IMR-90 (cell line): Measurements from ENCODE around the gene IGFBP7. TPM values are rescaled to one million over a fixed set of nuclear protein-coding genes. Genes with fewer than 3 reads are reported as not detected.

Experiments used
- ATAC-seq: fragments of 200-7000 bp; cut with Tn5 transposase; 2 replicates; pipeline ENCODE4 v1.9.1; 2020; ENCODE audit warnings: low read depth, mild to moderate bottlenecking, moderate library complexity
- BruUV-seq: library from RNA; stranded (reverse); fragments of 400-500 nt; replicated peaks from 2 replicates; lab custom pipeline; 2021; lab: Mats Ljungman, UMichigan
- CTCF ChIA-PET: fragments of 300-600 bp; formaldehyde crosslinking; extraction: SDS; loops from one replicate; lab custom pipeline; 2021; ENCODE audit warnings: antibody characterized with exemption; lab: Yijun Ruan, JAX
- POLR2A ChIA-PET: fragments of 300-600 bp; sonication (Branson Sonifier 250); formaldehyde crosslinking; loops from one replicate; lab custom pipeline; 2022; ENCODE audit warnings: antibody characterized with exemption; ENCODE audit not compliant: unreplicated experiment; lab: Charles Lee
- DNase-seq: peaks from one replicate; pipeline ENCODE4 v3.0.0; 2013
- H2AFZ ChIP-seq: replicated peaks from 2 replicates; pipeline ENCODE3; 2013; ENCODE audit warnings: low read length, mild to moderate bottlenecking; ENCODE audit not compliant: poor library complexity
- H2AK5ac ChIP-seq: 2 replicates; pipeline ENCODE4 v1.6.1; 2013; ENCODE audit warnings: low read depth, low read length, inconsistent platforms
- H2AK9ac ChIP-seq: replicated peaks from 2 replicates; pipeline ENCODE3; 2013; ENCODE audit warnings: mild to moderate bottlenecking, low read depth, low read length, moderate library complexity; ENCODE audit not compliant: poor library complexity
- H2BK120ac ChIP-seq: 2 replicates; pipeline ENCODE4 v1.6.1; 2013; ENCODE audit warnings: low read depth, low read length, inconsistent platforms
- H2BK15ac ChIP-seq: 3 replicates; pipeline ENCODE4 v1.6.1; 2013; ENCODE audit warnings: low read depth, low read length, inconsistent platforms
- H2BK20ac ChIP-seq: 2 replicates; pipeline ENCODE4 v1.6.1; 2013; ENCODE audit warnings: low read depth, mild to moderate bottlenecking, inconsistent platforms, low read length, moderate library complexity
- H2BK5ac ChIP-seq: 2 replicates; pipeline ENCODE4 v1.6.1; 2013; ENCODE audit warnings: mild to moderate bottlenecking, low read depth, low read length, inconsistent platforms; ENCODE audit not compliant: poor library complexity, severe bottlenecking
- H3K14ac ChIP-seq: replicated peaks from 2 replicates; pipeline ENCODE4 v1.6.1; 2013; ENCODE audit warnings: low read depth, low read length, inconsistent platforms
- H3K18ac ChIP-seq: 2 replicates; pipeline ENCODE4 v1.6.1; 2013; ENCODE audit warnings: low read depth, low read length, control low read depth
- H3K23ac ChIP-seq: 2 replicates; pipeline ENCODE4 v1.6.1; 2013; ENCODE audit warnings: low read depth, low read length, inconsistent platforms
- H3K27ac ChIP-seq: 2 replicates; pipeline ENCODE4 v1.5.1; 2013; ENCODE audit warnings: mild to moderate bottlenecking, control low read depth, low read length; ENCODE audit not compliant: insufficient read depth
- H3K27me3 ChIP-seq: 2 replicates; pipeline ENCODE4 v1.6.1; 2013; ENCODE audit warnings: low read length; ENCODE audit not compliant: control insufficient read depth, insufficient read depth
- H3K36me3 ChIP-seq: 2 replicates; pipeline ENCODE4 v1.6.1; 2013; ENCODE audit warnings: low read length, mixed read lengths; ENCODE audit not compliant: control insufficient read depth, insufficient read depth
- H3K4ac ChIP-seq: 2 replicates; pipeline ENCODE4 v1.6.1; 2013; ENCODE audit warnings: low read depth, low read length, inconsistent platforms
- H3K4me1 ChIP-seq: 2 replicates; pipeline ENCODE4 v1.6.1; 2013; ENCODE audit warnings: low read length, mixed read lengths; ENCODE audit not compliant: control insufficient read depth, insufficient read depth
- H3K4me2 ChIP-seq: 2 replicates; pipeline ENCODE4 v1.6.1; 2013; ENCODE audit warnings: low read depth, mild to moderate bottlenecking, control low read depth, low read length, moderate library complexity
- H3K4me3 ChIP-seq: 2 replicates; pipeline ENCODE4 v1.5.1; 2013; ENCODE audit warnings: low read depth, mild to moderate bottlenecking, control low read depth, low read length, moderate library complexity; ENCODE audit not compliant: insufficient read depth
- H3K56ac ChIP-seq: 2 replicates; pipeline ENCODE4 v1.6.1; 2013; ENCODE audit warnings: low read length, inconsistent platforms; ENCODE audit not compliant: insufficient read depth; ENCODE audit errors: extremely low read depth
- H3K79me1 ChIP-seq, 2 experiments: 2 replicates each; pipeline ENCODE4 v1.6.1; 2013; ENCODE audit warnings: low read length in 2 of 2, inconsistent platforms in 1 of 2, low read depth in 1 of 2
- H3K9ac ChIP-seq: 2 replicates; pipeline ENCODE4 v1.6.1; 2013; ENCODE audit warnings: low read depth, low read length, control low read depth
- H3K9me1 ChIP-seq: 2 replicates; pipeline ENCODE4 v1.6.1; 2013; ENCODE audit warnings: low read length, inconsistent platforms; ENCODE audit not compliant: insufficient read depth
- H3K9me3 ChIP-seq: 2 replicates; pipeline ENCODE4 v1.6.1; 2013; ENCODE audit warnings: low read length; ENCODE audit not compliant: control insufficient read depth, insufficient read depth
- H4K20me1 ChIP-seq: 2 replicates; pipeline ENCODE4 v1.6.1; 2013; ENCODE audit warnings: low read length, inconsistent platforms; ENCODE audit not compliant: insufficient read depth
- H4K5ac ChIP-seq: 2 replicates; pipeline ENCODE4 v1.6.1; 2013; ENCODE audit warnings: mild to moderate bottlenecking, low read depth, low read length, control low read depth
- H4K8ac ChIP-seq, 2 experiments: 2 replicates each; pipeline ENCODE4 v1.6.1; 2013; ENCODE audit warnings: low read depth in 2 of 2, low read length in 2 of 2, control low read depth in 1 of 2, inconsistent platforms in 1 of 2
- H4K91ac ChIP-seq: 2 replicates; pipeline ENCODE4 v1.6.1; 2013; ENCODE audit warnings: low read depth, low read length, inconsistent platforms; ENCODE audit not compliant: insufficient read depth
- CHD1 ChIP-seq: IDR thresholded peaks from 2 replicates; pipeline ENCODE4 v1.6.1; 2012; ENCODE audit warnings: low read depth, low read length, improper control_type of control experiment
- MXI1 ChIP-seq: IDR thresholded peaks from 2 replicates; pipeline ENCODE4 v1.6.1; 2012; ENCODE audit warnings: low read depth, mild to moderate bottlenecking, low read length, moderate library complexity, borderline replicate concordance
- NFE2L2 ChIP-seq: fragments of 150-350 bp; IDR thresholded peaks from 2 replicates; pipeline ENCODE4 v1.6.1; 2016; ENCODE audit warnings: low read depth, mild to moderate bottlenecking, low read length
- POLR2A ChIP-seq: IDR thresholded peaks from 2 replicates; pipeline ENCODE4 v1.6.1; 2012; ENCODE audit warnings: mild to moderate bottlenecking, low read depth, low read length
- SMC3 ChIP-seq: fragments of 150-350 bp; IDR thresholded peaks from 2 replicates; pipeline ENCODE4 v1.6.1; 2016; ENCODE audit warnings: low read depth, mild to moderate bottlenecking, antibody characterized with exemption, low read length, moderate library complexity
- WGBS, 2 experiments: methylation state at CpG; one replicate each; pipeline versions ENCODE4 v1.1.5 to v1.1.7; 2013; ENCODE audit warnings: missing lambda C conversion rate in 2 of 2; ENCODE audit not compliant: insufficient read length in 1 of 2; ENCODE audit errors: extremely low coverage in 2 of 2; 5-methylcytosine and 5-hydroxymethylcytosine counted together
- dilution Hi-C: fragments of 300-500 bp; cut with HindIII; formaldehyde crosslinking; loops from one replicate; pipeline ENCODE4 v1.14.3; 2018; ENCODE audit warnings: low sequenced_read_pairs; ENCODE audit not compliant: unreplicated experiment
- in situ Hi-C: fragments of 300-500 bp; cut with MboI; formaldehyde crosslinking; loops from 3 replicates; pipeline ENCODE4 v1.14.3; 2019; ENCODE audit warnings: low sequenced_read_pairs, inconsistent platforms, mixed read lengths
- intact Hi-C: fragments of 100-400 bp; cut with micrococcal nuclease; formaldehyde crosslinking; loops from 2 replicates; pipeline ENCODE4 v1.10.0; 2022
- polyA plus RNA-seq, 3 experiments: library from polyadenylated mRNA; depleted of rRNA; stranded (reverse); fragments of >200 nt; gene quantifications; 2 replicates each; pipeline ENCODE4 v1.2.3, GENCODE V29; 2012; ENCODE audit warnings: low replicate concordance in 1 of 3
- total RNA-seq: library from RNA; depleted of rRNA; stranded (reverse); fragments of >200 nt; gene quantifications from 2 replicates; pipeline ENCODE4 v1.2.3, GENCODE V29; 2012

IGFBP7 gene
- total and polyA plus RNA-seq, 2 of the 4 experiments (the other 2 are of a cell fraction), result 33.2 to 267 TPM

GRCh38 chr4:57095245-57095644 is 14.9 kb downstream of the IGFBP7 start:
- Histone ChIP-seq H2BK5ac (peak overlapping the region; percentile 66), H3K14ac (peak overlapping the region; percentile 53), H3K36me3 (no peaks in the 10 kb centered on the region; the same call in 1 of the 2 replicates), H2BK20ac (no peak overlapping the region; the same call in 1 of the 2 replicates), H3K4ac (peak overlapping the region; percentile 28; the same call in 1 of the 2 replicates), H3K27ac (no peak overlapping the region), H3K56ac (no peak overlapping the region), H4K20me1 (peaks cover 21% of the 10 kb centered on the region; the same call in 1 of the 2 replicates), H3K9me3 (no peaks in the 10 kb centered on the region), H3K79me1 (peaks cover 23 to 75% of the 10 kb centered on the region in 2 experiments), H3K4me3 (no peak overlapping the region), H2AK5ac (no peak overlapping the region), H4K8ac (peak overlapping the region; percentile 2 to 50; a peak in 3 of 4 replicates), H3K18ac (peak overlapping the region; percentile 9; the same call in 1 of the 2 replicates), H4K5ac (peak overlapping the region; percentile 14; the same call in 1 of the 2 replicates), H4K91ac (peak overlapping the region; percentile 39; the same call in 1 of the 2 replicates), H3K9me1 (peaks cover 27% of the 10 kb centered on the region), H3K4me2 (peak overlapping the region; percentile 30; the same call in 1 of the 2 replicates), H3K9ac (no peak overlapping the region), H2AFZ (no peak overlapping the region), H2BK120ac (peak overlapping the region; percentile 75; the same call in 1 of the 2 replicates), H3K4me1 (peaks cover 28% of the 10 kb centered on the region), H3K23ac (peak overlapping the region; percentile 14; the same call in 1 of the 2 replicates), H3K27me3 (no peaks in the 10 kb centered on the region), H2AK9ac (no peak overlapping the region), H2BK15ac (peak overlapping the region; percentile 2; the same call in 1 of the 3 replicates)
- in situ Hi-C loops (no loop called here), intact Hi-C loops (no loop called here), dilution Hi-C loops (no loop called here)
- CTCF ChIA-PET, result no interaction called here
- POLR2A ChIA-PET, result no interaction called here
- BruUV-seq, result no TSS peak
- no CpG with 5 or more reads among the region's 2 CpGs for WGBS, 2 experiments
- DNase-seq (no peak), ATAC-seq (no peak)
- no peak for TF ChIP-seq MXI1
- no peak for TF ChIP-seq NFE2L2
- no peak for TF ChIP-seq SMC3
- TF ChIP-seq POLR2A, result 0 out of 2 replicates have a peak, but pooled peaks have one; percentile 31
- TF ChIP-seq CHD1, result 0 out of 2 replicates have a peak, but pooled peaks have one; percentile 28
